Measurements from ENCODE around the gene BTBD9.

DNA sequence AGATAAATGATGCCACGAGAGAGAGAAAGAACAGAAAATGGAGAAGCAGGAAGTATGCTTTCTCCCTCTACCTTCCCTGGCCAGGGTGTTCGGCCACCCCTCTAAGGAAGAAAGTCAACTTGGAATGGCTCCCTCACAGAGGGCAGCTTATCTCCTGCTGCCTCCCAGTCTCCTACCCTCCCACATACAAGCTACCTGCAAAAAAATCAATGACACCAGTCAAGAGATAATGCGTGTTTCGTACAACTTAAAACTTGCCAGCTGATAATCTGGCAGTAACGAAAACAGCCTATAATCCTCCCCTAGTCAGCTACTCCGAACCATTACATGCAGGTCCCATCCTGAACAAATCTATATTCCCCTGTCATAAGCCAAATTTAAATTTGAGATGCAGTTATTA, 61.7 kb downstream of the BTBD9 start:
- TF ChIP-seq, protein P1, sequence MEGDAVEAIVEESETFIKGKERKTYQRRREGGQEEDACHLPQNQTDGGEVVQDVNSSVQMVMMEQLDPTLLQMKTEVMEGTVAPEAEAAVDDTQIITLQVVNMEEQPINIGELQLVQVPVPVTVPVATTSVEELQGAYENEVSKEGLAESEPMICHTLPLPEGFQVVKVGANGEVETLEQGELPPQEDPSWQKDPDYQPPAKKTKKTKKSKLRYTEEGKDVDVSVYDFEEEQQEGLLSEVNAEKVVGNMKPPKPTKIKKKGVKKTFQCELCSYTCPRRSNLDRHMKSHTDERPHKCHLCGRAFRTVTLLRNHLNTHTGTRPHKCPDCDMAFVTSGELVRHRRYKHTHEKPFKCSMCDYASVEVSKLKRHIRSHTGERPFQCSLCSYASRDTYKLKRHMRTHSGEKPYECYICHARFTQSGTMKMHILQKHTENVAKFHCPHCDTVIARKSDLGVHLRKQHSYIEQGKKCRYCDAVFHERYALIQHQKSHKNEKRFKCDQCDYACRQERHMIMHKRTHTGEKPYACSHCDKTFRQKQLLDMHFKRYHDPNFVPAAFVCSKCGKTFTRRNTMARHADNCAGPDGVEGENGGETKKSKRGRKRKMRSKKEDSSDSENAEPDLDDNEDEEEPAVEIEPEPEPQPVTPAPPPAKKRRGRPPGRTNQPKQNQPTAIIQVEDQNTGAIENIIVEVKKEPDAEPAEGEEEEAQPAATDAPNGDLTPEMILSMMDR (IDR thresholded peaks at IDR 0.05), result no peak
- no peak for TF ChIP-seq EZH2 (IDR thresholded peaks at IDR 0.05; ENCODE audit: borderline replicate concordance, insufficient read depth, low read depth, low read length, poor library complexity, severe bottlenecking)

All from B cell (primary cell).